GM19452 (cell line): ENCODE data around the gene DICER1.

ENCODE experiments used
- ATAC-seq: cut with Tn5 transposase; IDR thresholded peaks from one replicate; pipeline ENCODE4 v1.9.1; 2021; ENCODE audit not compliant: unreplicated experiment

DICER1 gene

DNA sequence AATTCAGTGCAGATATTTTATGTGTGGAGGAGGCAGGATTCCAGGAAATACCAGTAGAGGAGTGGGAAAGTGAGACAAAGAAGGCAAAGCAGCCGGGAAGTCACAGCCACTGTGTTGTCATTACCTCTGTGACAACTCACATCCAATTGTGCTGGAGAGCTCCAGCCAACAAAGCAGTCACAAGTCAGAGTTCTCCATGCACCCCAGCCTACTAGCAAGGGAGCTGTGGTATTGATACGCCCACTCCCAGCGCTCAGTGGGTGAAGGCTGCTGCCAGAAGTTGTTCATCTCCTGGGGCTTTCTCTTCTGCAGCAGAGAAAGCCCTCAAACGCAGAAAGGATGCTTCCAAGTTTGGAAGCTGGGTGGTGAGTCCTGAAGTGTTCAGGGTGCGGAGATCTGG is 93.9 kb downstream of the DICER1 start:
- ATAC-seq = no peak

DNA sequence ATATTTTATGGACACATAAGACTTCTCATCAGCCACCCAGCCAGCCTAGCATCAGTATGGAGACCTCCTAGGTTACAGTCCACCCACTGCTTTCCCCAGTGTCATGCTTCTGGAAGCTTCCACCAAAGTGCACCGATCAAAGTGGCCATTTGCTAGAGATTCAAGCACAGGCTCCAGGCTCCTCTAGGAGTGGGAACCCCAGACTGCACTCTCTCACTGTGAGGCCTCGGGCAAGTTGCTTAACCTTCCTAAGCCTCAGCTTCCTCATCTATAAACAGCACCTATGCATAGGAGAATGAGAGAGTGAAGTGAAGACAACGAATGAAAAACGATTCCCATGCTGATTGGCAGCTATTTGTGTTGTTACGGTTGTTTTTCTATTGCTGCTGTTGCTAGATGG is 94.4 kb downstream of the DICER1 start:
- ATAC-seq = no peak

DNA sequence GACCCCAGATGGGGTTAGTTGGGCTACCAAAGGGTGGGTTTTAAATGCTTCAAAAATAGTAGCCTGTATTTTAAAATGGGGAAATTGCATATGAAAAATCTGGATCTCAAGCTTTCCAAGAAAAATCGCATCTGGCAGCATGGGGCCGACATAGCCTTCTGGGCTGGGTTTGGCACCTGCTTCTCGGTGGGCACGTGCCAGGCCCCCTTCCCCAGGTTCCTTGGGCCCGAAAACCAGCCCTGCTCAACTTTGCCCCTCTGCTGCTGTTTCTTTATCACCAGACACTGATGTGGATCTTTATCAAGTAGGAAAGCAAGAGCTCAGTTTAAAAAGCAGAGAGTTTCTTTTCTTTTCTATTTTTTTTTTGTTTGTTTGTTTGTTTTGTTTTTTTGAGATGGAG is 95.1 kb downstream of the DICER1 start:
- no peak for ATAC-seq

DNA sequence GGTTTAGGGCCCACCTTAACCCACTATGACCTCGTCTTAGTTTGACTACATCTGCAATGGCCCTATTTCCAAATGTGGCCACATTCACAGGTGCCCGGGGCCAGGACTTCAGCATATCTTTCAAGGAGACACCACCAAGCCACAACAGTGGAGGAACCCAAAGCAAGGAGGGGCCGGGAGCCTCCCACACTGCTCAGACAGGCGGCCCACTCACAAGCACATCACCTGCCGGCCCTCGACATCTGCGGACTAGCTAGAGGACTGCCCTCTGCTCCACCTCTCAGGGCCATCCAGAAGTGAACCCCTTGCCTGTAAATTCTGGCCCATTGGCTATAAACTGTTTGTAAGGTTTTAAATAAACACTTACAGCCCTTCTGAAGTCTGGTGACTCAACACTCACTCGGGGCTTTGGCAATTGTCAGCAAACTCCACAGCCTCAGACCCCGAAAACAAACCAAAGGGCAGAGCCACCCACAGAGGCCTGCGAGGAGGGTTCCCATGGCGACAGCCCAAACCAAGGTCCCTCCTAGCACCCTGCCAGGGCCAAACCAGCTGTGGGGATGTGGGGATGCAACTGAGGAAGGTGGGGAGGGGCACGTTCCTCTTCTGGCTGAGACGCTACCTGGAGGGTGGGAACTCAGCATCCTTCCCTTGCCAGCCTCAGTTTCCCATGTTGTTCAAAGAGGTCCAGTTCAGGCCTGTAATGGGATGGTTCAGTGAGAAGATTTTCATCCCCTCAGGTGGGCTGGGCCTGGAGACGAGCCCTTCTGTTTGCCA is 95.8 kb downstream of the DICER1 start:
- no peak for ATAC-seq

DNA sequence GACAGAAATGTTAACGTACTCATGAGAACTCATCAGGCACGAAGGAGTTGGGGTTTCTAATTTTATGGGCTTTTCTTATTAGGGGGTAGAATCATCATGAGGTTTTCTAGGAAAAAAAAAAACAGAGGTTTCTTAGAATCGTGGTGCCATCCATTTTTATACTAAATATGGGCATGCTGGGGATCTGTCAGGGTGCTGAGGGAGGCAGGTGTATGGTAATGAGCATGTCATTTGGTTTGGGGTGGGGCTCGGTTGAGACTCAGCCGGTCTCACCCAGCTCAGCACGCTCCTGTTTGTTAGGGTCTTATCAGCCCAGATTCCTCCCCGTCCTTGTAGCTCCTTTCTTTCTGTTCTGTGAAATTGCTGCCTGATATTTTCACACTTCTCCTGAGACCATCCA is 98.2 kb downstream of the DICER1 start:
- ATAC-seq = no peak

DNA sequence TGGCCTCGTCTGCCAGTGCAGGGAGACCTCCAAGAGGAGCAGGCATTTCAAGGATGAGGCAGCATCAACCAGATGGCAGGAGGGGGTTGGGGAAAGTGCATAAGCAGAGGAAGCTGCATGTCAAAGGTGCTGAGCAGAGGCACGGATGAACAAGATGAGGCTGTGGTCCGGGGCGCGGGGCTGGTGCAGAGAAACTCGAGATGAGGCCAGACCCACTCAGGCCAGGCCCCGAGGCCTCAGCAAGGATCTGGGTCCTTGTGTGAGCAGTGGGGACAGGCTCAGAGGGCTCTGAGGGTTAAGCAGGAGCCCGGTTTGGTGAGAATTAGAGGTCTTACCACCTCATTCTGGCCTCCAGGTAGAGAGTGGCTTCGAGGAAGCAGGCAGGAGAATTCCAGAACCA is 98.8 kb downstream of the DICER1 start:
- ATAC-seq = no peak

DNA sequence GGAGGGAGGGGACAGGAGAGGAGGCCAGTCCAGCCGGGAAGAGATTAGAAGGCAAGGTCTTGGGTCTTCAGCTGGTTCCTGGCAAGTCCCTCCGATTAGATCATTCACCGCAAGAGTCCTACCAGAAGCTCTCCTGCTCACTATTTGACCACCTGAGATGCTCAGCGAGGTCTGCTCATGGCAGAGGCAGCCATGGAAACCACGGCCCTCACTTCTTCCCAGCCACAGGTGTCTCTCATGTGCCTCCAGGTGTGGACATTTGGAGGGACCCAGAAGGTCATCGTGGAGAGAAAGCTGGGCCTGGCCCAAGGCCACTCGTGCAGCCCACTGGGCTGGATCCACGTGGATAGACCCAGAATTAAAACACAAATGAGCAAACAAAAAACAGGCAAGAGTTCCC is 99.5 kb downstream of the DICER1 start:
- ATAC-seq = no peak

DNA sequence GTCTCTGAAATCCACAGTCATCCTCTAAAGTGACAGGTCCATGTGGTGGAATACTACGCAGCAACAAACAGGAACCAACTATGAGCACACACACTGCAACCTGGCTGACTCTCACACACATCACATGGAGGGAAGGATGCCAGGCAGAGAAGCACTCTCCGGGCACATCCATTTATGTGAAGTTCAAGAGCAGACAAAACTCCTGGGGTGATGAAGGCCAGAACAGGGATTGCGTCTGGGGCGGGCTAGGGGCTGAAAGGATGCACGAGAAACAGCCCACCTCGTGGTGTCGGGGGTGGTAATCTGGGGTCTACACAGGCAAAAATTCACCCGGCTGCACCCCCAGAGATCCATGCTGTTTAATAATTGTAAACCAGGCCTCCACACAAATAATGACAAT is 100.2 kb downstream of the DICER1 start:
- no peak for ATAC-seq

DNA sequence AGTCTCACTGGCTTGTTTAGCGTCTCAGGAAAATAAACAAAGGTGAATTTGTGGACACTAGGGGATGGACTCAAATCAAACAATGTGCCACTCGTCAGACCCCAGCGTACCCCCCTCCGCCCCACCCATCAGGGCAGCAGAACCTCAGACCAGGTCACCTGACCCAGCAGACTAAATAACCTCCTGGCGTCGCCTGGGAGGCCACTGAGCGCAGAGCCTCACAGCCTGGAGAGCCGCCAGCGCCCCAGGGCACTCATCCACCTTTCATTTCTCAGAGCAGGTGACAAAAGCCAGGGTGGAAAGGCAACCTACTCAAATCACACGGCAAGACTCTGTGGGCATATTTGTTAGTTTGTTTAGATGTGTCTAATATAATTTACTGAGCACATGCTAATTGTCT is 100.9 kb downstream of the DICER1 start:
- ATAC-seq = no peak

DNA sequence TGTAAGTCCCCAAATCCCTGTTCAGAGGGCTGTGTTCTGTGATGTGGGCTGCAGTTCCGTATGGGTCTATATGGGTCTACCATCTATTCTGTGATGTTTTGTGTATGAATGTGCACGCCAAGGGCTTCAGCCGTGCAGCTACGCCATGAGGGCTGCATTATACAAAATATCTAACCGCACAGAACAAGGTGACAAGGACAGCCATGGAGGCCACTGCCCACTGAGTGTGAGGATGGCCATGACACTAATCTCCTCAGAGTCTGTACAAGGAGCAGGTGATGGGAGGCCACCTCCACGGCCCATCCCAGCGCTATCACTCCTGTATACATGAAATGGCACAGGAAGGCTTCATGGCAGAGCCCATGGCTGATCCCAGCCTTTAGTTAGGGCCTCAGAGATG is 102.0 kb downstream of the DICER1 start:
- ATAC-seq = no peak

DNA sequence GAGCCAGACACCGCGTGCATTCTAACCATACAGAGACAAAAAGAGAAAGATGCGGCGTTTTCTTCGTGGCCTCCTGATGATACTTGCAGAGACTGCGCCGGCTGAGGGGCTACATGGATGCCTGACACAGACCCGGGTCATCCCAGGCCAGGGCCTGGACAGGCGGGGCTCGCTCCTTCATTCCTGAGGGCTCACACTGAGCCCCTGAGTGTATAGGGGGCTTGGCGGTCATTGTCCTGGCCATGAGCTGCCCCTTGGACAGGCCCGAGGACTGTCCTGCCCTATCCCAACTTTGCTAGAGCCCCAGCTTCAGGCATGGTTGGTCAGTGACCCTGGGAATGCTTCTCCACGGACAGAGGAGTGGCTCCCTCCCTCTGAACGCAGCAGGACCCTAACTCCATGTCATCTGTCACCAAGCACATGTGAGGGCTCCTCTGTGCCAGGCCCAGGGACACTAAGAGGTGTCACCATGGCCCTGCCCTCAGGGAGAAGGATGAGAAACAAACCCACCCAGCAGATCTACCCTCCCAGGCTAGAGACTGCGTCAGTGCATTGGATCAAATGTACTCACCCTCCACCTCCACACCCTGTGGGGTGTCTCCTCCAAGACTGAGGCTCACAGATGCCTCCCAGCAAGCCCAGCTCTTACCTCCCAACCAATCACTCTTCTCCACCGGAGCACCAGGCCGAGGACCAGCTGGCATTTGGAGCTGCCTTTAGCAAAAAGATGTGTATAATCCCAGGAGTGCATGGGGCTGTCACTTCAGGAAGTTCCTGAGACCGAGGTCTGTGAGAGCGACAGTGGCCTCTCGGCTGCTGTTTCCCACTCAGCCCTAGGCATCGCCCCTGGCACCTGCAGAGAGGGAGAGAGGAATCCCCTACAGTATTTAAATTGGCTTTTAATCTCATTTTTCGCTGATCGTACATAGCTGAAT is 102.7 kb downstream of the DICER1 start:
- no peak for ATAC-seq

DNA sequence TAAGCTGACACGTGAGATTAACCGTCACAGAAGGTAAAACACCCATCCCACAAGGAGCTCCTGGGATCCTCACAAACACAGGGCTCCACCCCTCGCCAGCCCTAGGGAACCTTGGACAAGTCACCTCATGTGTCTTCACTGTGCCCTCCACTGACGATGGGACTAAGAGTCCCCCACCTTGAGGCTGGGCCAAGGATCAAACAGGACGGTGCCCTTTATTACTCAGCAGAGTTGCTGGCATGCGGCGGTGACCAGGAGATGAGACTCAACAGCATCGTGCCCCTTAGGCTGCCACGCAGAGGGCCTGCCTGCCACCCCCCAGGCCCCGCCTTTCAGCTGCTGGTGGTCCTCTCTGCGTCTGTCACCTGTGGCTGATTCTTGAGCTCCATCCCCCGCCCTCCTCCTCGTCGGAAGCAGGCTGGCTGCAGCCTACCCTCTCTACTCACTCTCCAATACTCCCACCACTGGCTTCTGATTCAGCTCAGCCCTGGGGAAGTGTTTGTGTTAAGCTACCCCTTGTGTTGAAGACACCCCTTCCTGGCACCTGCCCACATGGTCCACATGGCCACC is 105.2 kb downstream of the DICER1 start:
- no peak for ATAC-seq

DNA sequence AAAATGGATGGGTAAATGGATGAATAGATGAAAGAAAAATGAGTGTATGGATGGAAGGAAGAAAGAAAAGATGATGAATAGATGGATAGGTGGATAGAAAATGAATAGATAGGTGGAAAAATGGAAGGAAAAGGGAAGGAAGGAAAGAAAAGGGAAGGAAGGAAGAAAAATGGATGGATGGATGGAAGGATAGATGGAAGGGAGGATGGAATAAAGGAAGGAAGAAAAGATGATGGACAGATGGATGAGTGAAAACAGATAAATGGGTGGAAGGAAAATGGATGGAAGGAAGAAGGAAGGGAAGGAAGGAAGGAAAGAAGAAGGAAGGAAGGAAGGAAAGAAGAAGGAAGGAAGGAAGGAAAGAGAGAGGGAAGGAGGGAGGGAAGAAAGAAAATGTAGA is 107.4 kb downstream of the DICER1 start:
- no peak for ATAC-seq

DNA sequence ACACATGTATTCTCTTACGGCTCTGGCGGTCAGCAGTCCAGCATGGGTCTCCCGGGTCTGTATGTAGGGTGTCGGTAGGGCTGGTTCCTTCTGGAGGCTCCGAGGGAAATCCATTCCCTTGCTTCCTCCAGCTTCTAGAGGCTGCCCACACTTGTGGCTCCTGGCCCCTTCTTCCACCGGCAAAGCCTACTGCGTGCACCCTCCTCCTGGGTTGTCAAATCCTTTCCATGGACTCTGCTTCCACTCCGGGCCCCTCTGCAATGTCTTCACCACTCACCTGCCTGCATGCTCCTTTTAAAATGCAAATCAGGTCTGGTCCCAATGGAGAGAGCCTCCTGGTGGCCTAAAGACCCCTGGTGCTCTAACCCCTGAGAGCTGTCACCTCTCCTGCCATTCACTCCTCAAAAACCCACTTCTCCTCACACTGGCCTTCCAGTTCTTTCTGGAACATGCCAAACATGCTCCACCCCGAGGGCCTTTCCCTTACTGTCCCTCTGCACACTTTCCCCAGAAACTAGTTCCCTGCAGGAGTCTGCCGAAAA is 108.5 kb downstream of the DICER1 start:
- ATAC-seq = no peak

DNA sequence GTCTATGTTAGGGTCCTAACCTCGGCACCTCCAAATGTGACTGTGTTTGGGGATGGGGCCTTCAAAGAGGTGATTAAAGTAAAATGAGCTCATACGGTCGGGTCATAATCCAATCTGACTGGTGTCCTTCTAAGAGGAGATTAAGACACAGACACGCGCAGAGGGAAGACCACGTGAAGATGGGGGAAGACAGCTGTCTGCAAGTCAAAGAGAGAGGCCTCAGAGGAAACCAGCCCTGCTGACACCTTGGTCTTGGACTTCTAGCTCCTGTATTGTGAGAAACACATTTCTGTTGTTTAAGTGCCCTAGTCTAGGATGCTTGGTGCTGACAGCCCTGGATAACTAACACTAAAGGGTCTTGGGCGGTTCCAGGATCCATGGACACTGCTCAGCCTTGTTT is 109.6 kb downstream of the DICER1 start:
- no peak for ATAC-seq

DNA sequence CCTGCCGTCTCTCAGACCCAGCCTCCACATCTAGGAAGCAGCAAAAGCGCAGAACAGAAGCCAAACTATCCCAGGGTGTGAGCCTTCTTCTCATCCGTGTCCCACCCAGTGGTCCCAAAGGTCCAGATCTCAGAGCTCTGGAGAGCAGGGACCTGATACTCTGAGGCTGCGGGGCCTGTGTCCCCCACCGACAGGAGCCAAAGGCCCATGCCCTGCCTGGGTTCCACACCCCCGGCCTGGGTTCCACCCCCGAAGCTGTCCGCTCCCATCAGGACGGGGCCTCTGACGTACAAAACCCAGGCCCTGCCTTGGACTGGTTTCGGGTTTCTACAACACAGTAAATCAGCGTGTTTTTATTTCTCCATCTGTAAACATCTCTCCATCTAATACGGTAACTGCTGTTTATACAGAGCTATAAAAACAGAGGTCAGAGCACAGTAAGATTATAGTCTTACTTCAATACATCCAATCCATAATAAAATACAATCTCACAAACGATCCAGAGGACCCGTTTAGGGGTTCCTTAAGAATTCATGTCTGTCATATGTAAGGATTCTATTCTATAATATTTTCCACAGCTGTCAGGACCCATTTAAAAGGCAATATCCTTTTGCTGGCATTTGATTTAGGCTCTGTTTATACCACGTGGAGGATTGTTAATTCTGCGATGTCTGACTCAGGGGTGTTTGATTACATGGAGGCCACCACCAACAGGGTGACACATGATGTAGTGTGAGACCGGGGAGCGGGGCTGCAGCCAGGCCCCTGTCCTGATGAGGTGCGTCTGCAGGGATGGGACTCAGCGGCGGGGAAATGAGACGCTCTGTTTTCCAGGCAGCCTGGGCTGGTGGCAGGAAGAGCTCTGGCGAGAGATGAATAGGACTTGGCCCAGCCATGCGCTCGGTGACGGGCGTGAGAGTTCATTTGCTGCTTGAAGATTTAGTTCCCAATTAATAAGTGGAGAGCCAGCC is 110.3 kb downstream of the DICER1 start:
- ATAC-seq = no peak

DNA sequence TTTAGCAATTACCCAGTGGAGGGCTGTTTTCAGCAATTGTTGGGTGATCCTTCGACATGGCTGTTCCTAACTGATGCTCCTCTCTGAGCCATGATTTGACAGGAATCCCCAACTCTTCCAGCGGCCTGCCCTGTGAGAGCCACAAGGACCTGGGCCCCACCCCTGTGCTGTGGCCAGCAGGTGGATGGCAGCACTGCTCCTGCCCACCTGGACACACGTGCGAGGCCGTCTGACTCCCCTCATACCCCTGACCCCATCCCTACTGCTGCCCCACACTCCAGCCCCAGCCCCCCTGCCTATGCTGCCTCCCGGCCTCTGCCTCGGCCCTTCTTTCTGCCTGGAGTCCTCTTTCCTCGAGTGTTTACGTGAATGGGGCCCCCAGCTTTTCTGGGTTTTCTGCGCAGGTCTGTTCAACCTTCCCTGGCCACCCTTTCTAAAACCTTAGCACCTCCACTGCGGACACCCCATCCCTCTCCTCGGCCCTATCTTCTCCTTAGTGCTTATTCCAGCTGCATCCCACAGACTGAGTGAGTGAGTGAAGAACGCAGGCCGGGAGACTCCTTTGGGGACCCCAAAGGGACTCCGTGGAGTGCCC is 111.4 kb downstream of the DICER1 start:
- no peak for ATAC-seq

DNA sequence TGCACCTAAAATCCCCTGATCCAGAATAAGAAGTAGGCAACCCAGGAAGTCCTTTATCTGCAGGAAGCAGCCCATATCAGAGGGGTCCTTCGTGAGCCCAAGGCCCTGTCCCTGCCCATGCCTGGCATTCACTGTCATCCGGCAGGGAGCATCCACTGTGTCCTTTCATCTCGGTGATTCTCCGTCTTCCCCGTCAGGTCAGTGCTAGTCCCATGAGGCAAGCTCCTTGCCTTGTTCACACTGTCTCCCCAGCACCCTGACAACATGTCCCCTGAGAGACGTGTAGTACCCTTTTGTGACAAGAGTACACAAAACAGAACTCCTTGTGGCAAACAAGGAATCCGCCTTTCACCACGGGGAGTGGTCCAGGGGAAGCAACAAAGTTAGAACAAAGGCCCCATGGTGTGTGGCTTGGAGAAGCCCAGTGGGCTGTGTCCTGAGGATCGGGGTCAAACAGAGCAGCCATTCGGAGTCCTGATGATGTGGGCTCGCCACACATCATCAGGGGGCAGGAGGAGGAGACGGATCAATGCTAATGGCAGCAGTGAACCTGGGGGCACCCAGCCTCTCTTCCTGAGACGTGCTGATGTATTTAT is 112.1 kb downstream of the DICER1 start:
- ATAC-seq = no peak

DNA sequence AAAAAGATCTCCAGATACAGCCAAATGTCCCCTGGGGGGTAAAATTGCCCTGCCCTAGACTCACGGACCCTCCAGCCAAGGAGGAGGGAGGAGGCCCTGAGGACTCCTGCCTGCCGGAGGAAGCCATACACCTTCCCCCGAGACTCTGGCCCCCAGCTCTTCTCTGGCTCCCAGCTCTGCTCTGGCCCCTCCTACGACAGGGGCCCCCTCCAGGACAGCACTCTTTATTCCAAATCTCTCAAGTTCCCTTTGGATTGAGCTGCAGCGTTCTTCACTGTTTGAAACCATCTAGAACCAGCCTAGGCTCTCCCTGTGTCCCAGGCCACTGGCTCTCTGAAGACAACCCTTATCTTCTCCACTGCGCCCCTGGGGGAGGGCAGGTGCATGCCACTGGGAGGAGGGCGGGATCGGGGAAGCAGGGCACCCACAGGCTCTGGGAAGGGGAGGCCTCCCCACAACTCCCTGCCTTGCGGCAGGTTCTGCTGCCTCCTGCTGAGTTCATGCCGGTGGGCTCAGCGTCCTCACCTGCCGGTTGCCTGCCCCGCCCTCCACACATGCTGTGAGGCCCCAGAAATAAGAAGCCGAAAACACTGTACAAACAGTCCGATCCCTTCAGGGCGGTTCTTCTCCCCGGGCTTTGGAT is 112.7 kb downstream of the DICER1 start:
- no peak for ATAC-seq
